GM21526 (cell line): Measurements from ENCODE around the gene R3HDM1.
"Not testable (repeated sequence)": the region's sequence is repeated elsewhere in the genome, so short reads cannot be mapped to it uniquely, and the experiment has no call there.

Experiments
- ATAC-seq: cut with Tn5 transposase; IDR thresholded peaks from one replicate; pipeline ENCODE4 v1.9.1; 2021; ENCODE audit warnings: moderate library complexity; ENCODE audit not compliant: unreplicated experiment, low FRiP score

R3HDM1 gene

GRCh38 chr2:135563793-135564192 is 32.5 kb downstream of the R3HDM1 start:
- no peak for ATAC-seq

- ATAC-seq: no peak
These were observed 39.6 kb downstream of the R3HDM1 start for GRCh38 chr2:135570884-135571283.

DNA sequence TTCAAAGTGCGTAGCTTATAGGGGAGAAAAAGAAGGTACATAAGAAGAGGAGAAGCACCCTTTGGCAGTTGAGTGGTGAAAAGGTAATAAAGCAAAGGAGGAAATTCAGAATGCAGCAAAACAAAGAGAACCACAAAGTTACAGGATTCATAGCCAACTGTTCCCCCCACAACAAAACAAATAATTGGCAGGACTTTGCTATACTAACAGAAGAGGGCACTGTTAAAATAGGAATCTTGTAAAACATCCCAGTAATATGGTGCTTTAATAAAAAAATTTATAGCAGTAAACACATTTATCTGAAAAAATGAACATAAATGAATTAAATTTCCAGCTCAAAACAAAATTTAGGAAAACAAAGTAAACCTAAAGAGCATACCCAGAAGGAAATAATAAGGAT is 42.3 kb downstream of the R3HDM1 start:
- no peak for ATAC-seq

GRCh38 chr2:135581282-135581681 is 50.0 kb downstream of the R3HDM1 start:
- no peak for ATAC-seq

DNA sequence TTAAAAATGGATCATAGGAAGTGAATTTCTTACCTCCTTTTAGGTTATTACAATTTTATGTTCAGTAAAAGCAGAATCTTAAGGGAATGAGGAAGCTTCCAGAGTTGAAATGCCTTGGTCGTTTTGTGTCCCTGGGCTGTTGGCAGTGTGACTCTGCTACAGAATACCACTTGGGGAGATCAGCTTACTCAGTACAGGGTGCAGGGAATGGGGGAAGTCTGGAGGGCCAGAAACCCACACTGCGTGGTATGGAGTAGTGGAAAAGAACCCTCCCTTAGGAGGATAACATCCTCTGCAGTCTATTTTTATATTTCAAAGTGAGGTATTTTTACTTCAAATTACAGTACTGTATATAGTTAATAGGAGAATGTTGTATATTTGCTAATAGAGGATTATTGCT is 51.1 kb downstream of the R3HDM1 start:
- no peak for ATAC-seq

- no peak for ATAC-seq
These were observed 54.3 kb downstream of the R3HDM1 start for GRCh38 chr2:135585586-135585985.

- ATAC-seq: no peak
These were observed 54.9 kb downstream of the R3HDM1 start for GRCh38 chr2:135586148-135586547.

- no peak for ATAC-seq
These were observed 56.7 kb downstream of the R3HDM1 start for GRCh38 chr2:135587958-135588357.

DNA sequence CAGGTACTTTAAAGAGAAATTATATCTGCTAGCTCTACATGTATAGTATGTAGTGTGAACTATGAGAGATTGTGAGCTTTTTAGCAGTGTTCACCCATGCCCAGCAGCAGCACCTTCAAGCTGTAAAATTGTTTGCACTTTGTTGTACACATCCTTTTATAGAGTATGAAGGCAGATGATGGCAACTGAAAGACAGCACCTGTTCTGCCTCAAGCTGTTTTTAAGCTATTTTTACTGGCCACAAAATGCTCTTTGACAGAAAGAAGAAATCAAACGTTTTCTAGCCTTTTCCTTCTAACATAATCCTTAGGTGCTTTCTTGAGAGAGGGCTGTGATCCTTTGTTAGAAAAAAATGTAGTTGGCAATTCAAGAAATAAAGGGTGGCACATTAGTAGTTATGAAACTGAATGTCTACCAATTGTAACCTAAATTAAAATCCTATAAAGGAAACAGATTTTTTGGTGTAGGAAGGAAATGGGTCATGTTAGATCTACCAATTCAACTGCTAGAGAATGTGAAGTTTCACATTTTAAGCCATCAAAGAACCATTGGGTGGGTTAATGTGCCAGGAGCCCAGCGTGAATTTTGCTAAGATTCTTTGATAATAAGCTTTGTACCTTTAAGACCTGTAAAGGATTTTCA is 59.5 kb downstream of the R3HDM1 start:
- ATAC-seq: no peak

- no peak for ATAC-seq
These were observed 69.6 kb downstream of the R3HDM1 start for GRCh38 chr2:135600915-135601314.

- no peak for ATAC-seq
These were observed 72.3 kb downstream of the R3HDM1 start for GRCh38 chr2:135603543-135603942.

- ATAC-seq: no peak
These were observed 76.3 kb downstream of the R3HDM1 start for GRCh38 chr2:135607561-135607960.

DNA sequence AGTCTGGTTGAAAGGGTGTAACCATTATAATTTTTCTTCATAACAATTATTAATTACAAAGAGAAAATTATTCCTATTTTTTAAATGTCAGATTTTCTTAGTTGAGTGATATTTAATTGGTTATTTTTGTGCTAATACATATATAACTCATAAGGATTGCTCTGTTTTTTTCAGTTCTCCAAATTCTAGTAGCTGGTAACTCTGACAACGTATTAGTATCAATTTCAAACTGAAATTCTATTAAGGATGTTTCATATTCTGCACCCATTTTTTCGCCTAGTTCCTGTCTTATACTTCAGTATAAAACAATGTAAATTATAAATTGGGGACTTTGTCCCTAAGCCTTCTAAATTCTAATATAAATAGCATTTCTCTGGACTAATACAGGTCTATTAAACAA is 81.0 kb downstream of the R3HDM1 start:
- no peak for ATAC-seq

- ATAC-seq: no peak
These were observed 84.1 kb downstream of the R3HDM1 start for GRCh38 chr2:135615404-135615803.

GRCh38 chr2:135617501-135618015 is 86.3 kb downstream of the R3HDM1 start:
- no peak for ATAC-seq

GRCh38 chr2:135620198-135620597 is 88.9 kb downstream of the R3HDM1 start:
- ATAC-seq: no peak

- no peak for ATAC-seq
These were observed 98.2 kb downstream of the R3HDM1 start for GRCh38 chr2:135629520-135629919.

DNA sequence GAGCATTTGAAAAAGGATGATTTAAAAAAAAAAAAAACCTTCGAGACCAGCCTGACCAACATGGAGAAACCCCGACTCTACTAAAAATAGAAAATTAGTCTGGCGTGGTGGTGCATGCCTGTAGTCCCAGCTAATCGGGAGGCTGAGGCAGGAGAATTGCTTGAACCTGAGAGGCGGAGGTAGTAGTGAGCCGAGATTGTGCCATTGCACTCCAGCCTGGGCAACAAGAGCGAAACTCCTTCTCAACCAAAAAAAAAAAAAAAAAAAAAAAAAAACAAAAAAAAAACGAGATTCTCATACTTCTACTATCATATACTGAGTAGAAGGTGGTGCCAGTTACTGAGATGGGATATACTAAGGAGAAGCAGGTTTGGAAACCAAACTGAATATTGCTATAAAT is 98.8 kb downstream of the R3HDM1 start:
- not testable (repeated sequence) for ATAC-seq

DNA sequence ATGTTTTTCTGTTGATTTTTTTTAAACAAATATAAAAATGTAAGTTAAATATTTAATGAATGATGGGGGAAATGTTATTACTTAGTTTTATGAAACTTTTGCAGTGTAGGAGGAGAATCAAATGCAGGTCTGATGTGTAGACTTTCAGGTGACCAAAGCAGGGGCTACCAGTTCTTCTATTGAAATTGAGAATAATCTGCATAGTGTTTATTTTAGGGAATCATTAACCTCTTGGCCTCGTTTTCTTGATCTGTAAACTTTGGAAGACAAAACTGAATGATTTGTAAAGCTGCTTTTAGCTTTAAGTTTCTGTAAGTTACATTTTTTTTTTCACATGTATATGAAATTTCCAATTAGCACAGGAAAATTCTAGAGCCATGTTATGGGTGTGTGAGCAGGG is 99.2 kb downstream of the R3HDM1 start:
- ATAC-seq: no peak

GRCh38 chr2:135633582-135633981 is 102.3 kb downstream of the R3HDM1 start:
- no peak for ATAC-seq

DNA sequence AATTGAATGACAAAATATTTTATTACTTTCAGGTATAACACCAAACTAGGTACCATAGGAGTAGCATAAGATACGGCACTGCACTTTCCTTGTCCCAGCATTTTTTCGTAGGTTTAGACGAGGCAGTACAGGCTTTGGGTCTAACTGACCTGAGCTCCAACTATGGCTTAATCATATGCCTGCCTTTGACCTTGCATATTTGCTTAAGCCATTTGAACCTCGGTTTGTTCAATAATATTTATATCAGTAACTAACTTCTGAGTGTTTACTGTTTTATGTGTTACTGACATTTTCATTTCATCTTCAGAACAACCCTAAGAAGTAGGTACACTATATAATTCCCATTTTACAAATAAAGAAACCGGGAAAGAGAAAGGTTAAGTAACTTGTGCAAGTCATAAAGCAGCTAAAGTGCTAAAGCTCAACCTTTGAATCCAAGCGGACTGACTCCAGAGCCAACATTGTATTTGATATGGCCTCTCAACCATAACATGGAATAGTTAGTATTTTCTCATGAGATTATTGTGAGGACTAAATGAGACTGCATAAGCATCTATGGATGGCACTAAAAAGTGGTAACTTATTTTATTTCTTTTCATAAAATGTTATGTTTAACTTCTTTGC is 104.0 kb downstream of the R3HDM1 start:
- no peak for ATAC-seq

DNA sequence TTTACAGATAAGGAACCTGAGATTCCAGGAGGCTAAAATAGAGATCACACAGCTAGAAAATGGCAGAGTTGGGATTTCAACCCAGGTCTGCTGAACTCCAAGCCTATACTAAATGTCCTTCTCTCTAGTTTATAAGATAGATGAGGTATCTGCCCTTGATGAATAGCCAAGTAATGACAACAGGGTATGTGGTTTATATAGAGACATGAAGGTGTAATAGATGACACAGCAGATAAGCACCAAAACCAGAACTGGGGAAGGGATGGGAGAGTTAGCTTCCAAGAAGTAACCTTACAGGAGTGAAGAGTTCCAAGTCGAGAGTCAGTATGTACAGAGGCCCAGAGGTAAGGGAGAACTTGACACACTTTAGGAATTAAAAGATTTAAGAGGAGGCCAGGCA is 105.7 kb downstream of the R3HDM1 start:
- ATAC-seq: no peak
